ENCODE results near the gene ING4. TPM values are rescaled to one million over a fixed set of nuclear protein-coding genes. Genes with fewer than 3 reads are reported as not detected.

ING4 gene
- total RNA-seq, 1 donor from 2014 or later, result 41.3 TPM

- intact Hi-C loops (cut with DNase I), result no loop called here
- Histone ChIP-seq H3K27ac (no peak overlapping the region), H3K4me3 (no peak overlapping the region), H3K4me1 (no peaks in the 10 kb centered on the region), H3K9me3 (no peaks in the 10 kb centered on the region), H3K36me3 (peaks cover 95% of the 10 kb centered on the region), H3K27me3 (ENCODE audit: low read depth) (no peaks in the 10 kb centered on the region)
- ATAC-seq (no peak), DNase-seq (no peak)
- TF ChIP-seq CTCF (IDR thresholded peaks at IDR 0.05), result no peak
Observed at GRCh38 chr12:6676962-6677361, 14.0 kb upstream of the ING4 start.

GRCh38 chr12:6672143-6672542 lies 9.2 kb upstream of the ING4 start:
- intact Hi-C loops (cut with DNase I), result no loop called here
- Histone ChIP-seq H3K27me3 (ENCODE audit: low read depth) (no peaks in the 10 kb centered on the region), H3K36me3 (peaks cover 100% of the 10 kb centered on the region), H3K4me3 (no peak overlapping the region), H3K4me1 (no peaks in the 10 kb centered on the region), H3K27ac (no peak overlapping the region), H3K9me3 (no peaks in the 10 kb centered on the region)
- TF ChIP-seq CTCF (IDR thresholded peaks at IDR 0.05), result no peak
- ATAC-seq (peak in 1 of 2 donors; percentile 18), DNase-seq (no peak)

- no peaks in the 10 kb centered on the region for H3K4me1 ChIP-seq
- ATAC-seq, result no peak
- intact Hi-C loops (cut with DNase I), result no loop called here
- H3K4me3 ChIP-seq, result no peak overlapping the region
- H3K27me3 ChIP-seq (ENCODE audit: low read depth), result no peaks in the 10 kb centered on the region
- no peak overlapping the region for H3K27ac ChIP-seq
- DNase-seq, result no peak
- no peak for TF ChIP-seq CTCF (IDR thresholded peaks at IDR 0.05)
- peaks cover 66% of the 10 kb centered on the region for H3K36me3 ChIP-seq
- no peaks in the 10 kb centered on the region for H3K9me3 ChIP-seq
Observed at GRCh38 chr12:6667559-6668210, 4.8 kb upstream of the ING4 start.

GRCh38 chr12:6666211-6666610 lies 3.3 kb upstream of the ING4 start:
- DNase-seq (no peak), ATAC-seq (no peak)
- intact Hi-C loops (cut with DNase I), result no loop called here
- Histone ChIP-seq H3K27me3 (ENCODE audit: low read depth) (no peaks in the 10 kb centered on the region), H3K4me3 (no peak overlapping the region), H3K9me3 (no peaks in the 10 kb centered on the region), H3K27ac (no peak overlapping the region), H3K4me1 (peaks cover 12% of the 10 kb centered on the region), H3K36me3 (peaks cover 52% of the 10 kb centered on the region)
- TF ChIP-seq CTCF (IDR thresholded peaks at IDR 0.05), result no peak

- Histone ChIP-seq H3K36me3 (peaks cover 40% of the 10 kb centered on the region), H3K27me3 (ENCODE audit: low read depth) (no peaks in the 10 kb centered on the region), H3K4me1 (peaks cover 12% of the 10 kb centered on the region), H3K27ac (no peak overlapping the region), H3K4me3 (no peak overlapping the region), H3K9me3 (no peaks in the 10 kb centered on the region)
- ATAC-seq, result no peak
- TF ChIP-seq CTCF (IDR thresholded peaks at IDR 0.05), result no peak
- DNase-seq, result no peak
- intact Hi-C loops (cut with DNase I), result no loop called here
Observed at GRCh38 chr12:6664902-6665301, 2.0 kb upstream of the ING4 start.

Measured in lower lobe of right lung (tissue), 2 donors.